GM18508 (cell line): ENCODE results near the gene RELT.

Source experiments
- ATAC-seq: cut with Tn5 transposase; IDR thresholded peaks from one replicate; pipeline ENCODE4 v1.9.1; 2021; ENCODE audit warnings: moderate number of reproducible peaks; ENCODE audit not compliant: insufficient read depth, unreplicated experiment

Gene RELT

GRCh38 chr11:73376160-73376802 lies at the start of gene RELT:
Gene RELT (plus strand): TSS chr11:73376399. CDS start chr11:73389137, 12,738 bp downstream.
- ATAC-seq, result peak; percentile 42

DNA sequence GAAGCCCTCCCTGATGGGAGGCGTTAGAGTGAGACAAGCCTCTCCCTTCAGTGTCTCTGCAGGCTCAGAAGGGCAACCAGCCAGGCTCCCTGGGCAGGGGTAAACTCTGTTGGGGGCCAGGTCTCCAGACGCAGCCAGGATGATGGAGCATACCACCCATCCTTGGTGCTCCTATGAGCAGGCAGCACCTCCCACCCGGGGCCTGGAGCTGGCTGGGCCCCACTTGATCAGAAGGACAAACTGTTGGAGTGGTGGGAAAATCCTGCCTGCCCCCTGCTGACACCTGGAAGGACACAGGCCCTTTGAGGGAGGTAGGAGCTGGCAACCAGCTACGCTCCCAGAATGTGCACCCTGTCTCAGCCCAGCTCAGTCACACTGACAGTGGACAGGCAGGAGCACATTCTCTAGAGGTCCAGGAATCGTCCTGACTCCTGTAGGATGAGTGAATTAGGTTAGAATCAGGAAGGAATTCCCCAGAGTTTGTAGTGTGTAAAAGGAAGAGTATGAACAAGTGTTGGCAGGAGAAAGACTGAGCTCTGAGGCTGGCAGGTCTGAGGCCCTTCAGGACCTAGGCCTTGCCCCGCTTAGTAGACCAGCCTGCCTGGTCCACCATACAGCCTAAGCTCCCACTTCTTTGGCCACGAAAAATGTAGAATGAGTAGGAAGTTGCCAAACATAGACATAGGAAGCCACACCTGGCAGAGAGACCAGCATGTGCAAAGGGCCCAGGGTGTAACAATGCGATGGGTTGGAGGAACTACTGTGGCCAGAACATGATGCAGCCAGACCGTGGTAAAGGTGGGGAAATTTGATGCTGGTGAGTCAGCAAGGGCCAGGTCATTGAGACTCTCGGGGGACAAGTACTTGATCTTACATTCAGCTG lies 49.0 kb upstream of the RELT start:
- ATAC-seq, result no peak

GRCh38 chr11:73327812-73328364 lies 48.3 kb upstream of the RELT start:
- no peak for ATAC-seq

DNA sequence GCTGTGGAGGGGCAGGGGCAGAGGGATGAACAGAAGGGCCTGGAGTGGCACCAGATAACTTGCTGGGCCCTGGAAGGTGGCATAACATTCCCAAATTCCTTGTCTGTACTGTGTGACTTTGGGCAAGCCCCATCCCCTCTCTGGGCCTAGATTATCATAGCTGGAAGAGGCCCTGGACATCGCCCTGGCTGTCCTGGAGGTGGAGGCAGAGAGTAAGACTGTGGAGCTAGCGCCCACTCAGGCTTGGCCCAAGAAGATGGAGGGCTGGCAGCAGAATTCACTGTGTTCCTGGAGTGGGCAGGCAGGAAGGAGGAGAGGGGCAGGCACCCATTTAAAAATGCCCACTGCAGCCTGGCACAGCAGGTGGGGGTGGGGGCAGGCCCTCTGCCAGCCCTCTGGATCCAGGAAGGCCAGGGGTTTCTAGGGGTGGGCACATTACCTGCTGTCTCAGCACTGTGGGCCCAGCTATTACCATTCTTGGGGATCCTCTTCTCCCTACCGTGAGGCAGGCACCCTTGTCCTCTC lies 45.6 kb upstream of the RELT start:
- no peak for ATAC-seq

- no peak for ATAC-seq
These were observed 44.9 kb upstream of the RELT start for GRCh38 chr11:73331138-73331916.

DNA sequence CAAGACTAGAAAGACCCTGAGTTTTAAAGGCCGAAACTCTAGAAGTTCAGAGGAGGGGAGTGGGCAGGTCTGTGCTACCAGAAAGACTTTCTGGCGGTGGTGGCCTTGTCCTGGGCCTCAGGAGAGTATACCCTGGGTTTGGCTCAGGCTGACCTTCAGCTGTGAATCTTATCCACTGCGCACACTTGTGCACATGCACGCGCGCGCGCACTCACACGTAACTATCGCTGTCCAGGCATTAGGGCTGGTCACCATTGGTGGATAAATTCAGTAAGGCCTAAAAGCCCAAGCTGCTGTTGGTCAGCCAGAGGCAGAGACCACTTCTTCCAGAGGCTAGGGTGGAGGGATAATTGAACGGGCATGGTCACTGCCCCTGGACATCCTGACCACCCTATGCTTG lies 43.0 kb upstream of the RELT start:
- no peak for ATAC-seq

DNA sequence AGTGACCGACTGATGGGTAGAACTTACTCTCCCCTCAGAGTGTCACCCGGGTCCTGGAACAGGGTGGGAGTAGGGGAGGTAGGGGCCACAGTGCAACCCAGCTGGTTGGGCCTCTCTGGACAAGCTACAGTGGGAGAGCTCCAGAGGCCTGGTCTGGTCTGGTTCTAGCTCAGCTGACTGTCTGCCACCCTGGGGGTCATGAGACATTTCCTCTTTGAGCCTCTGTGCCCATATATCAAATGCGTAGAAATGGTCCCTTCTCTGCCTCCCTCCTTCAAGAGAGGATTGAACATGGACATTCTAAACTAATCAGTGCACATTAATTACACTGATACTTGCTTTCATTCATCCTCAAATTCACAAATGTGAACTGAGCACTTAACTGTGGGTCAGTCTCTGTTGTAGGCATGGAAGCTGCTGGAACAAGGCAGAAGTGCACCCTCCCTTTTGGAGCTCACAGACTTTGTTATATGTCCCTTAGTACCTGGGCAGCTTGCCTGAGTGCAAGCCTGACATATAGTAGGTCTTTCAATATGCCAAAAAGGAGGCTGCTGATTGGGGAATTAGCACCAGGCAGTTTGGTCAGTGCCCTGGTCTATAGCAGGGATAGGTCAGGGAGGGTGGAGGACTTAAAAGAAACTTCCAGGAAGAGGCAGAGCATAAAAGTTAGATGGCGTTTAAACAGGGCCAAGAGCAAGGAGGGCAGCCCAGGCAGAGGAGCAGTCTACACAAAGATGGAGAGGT lies 42.4 kb upstream of the RELT start:
- ATAC-seq, result no peak

DNA sequence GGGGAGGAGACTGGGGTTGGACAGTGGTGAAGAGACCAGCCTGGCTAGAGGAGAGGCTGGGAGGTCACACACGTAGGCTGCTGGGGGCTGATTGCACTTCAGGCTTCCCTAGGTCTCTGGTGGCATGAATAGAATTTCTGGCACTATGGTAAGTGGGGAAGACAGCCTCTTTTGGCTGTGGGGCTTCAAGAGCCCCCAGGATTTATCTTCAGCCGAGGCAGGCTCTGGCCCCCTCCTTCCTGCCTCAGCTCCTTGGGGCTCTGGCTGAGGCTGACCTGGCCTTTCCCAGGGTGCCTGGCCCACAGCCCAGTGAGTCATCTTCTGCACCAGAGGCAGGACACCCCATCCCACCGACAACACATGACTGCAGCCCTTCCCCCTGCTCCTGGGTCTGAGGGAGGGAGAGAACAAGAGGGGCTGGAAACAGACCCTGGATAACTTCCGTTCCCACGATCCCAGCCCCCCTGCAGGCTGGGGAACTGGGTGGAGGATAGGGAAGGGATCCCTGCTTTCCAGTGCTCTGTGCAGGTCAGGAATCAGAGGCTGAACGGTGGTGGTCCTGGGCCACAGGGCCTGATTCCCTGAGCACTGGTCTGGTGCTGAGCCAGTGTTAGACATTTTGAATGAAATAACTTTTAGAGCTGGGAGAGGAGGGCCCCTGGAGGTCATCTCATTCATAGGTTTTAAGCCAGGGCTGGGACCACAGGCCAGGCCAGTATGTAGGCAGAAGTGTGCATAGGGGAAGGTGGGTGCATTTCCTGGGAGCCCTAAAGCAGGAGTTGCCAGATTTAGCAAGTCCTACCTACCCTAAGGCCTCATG lies 41.6 kb upstream of the RELT start:
- ATAC-seq, result no peak

- no peak for ATAC-seq
These were observed 40.8 kb upstream of the RELT start for GRCh38 chr11:73335204-73335923.

- ATAC-seq, result no peak
These were observed 38.4 kb upstream of the RELT start for GRCh38 chr11:73337846-73338245.

DNA sequence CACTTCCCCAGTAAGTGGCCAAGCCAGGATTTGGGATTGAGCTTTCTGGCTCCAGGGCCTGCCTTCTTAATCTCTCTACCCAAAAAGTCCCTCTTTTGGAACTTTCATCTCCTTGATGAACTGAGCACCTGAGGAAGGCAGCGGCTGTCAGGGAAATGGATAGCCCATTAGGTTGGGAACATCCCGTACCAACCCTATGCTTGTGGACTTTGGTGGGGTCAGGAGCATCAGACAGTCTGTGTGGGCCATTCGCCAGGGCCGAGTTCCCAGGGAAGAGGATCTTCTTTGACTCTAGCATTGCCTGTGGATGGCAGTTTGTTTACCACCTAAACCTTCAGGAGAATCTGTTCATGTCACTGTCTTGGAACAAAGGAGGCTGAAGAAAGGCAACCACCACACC lies 37.9 kb upstream of the RELT start:
- ATAC-seq, result no peak

DNA sequence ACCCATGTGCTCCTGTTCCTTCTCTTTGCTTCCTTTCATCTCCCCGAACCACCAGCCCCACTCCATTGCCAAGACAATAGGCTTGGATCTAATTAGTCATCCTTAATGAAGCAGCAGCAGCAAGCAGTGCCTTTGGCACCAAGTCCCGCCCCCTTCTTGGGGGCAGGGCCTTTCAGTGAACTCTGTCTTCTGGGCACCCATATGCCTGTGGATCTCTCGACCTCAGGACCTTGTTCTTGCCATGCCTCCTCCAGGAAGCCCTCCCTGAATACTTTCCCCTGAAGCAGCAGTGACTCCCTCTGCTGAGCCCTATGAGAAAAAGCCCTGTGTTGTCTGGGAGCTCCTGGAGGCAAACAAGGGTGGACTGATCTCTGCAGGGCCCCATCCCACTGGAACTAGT lies 36.0 kb upstream of the RELT start:
- no peak for ATAC-seq

DNA sequence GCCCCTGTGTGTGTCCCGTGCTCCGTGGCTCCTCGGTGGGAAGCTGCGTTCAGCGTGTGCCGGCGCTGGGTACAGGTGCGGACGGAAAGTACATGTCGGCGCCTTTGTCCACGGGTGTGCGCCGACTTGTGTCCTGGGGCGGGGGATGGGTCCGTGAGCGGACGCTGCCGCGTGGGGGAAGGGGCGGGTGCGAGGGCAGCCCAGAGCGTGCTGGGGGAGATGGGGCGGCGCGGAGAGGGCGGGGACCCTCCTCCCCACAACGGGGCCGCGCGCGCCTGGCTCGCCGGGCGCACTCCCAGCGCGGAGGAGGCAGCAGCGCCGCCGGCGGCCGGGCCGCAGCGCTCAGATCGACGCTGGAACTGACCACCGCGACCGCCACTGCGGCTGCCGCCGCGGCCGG lies 33.6 kb upstream of the RELT start:
- ATAC-seq, result no peak

DNA sequence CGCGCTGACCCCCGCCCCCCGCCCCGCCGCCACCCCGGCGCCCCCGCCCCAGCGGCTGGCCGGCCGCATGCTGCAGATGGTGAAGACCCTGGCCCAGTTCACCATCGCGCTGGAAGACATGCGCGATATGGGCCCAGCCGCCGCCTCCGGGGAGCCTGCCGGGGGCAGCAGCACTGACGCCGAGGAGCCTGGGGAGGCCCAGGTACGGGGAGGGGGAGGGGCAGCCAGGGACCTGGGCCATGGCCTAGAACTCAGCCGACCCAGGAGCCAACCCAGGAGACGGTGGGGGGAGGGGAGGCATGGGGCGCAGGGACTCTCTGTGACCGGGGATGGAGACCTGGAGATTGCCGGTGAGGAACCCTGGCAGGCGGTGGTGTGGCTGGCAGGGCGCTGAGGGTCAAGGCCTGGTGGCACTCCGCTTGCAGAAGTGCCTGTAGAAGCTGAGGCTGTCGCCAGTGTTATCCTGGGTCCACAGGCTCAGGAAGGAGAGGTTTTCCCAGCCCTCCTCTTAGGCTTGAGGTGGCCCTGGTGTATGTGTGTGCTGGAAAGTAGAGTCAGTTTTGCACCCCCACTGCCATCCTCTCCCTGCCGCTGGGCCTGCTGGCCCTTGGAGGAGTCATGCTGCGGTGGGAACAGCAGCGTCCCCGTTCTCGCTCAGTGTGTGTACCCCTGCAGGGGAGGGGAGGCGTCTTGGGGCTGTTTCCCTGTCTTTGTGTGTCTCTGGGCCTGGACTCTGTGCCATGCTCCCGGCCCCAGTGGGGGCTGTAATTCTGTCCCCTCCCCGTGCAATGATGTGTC lies 32.9 kb upstream of the RELT start:
- ATAC-seq, result no peak

DNA sequence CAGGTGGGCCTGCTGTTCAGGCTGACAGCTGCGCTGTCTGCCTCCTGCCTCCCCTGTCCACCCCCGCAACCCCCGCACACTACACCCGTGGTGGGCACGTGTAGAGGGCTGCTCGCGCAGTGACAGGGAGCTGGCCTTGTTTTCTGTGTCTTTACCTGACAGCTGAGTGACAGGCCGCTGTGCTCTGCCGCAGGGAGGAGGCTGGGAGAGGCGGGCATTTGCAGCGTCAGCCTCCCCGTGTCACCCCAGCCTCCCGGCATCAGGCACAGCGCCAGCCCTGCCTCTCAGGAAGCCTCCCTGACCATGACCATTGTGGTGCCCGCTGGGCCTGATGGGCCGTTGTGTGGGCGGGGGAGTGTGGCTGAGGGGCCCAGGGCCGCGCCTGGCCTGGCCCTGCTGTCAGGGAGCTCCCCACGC lies 32.0 kb upstream of the RELT start:
- ATAC-seq, result no peak

GRCh38 chr11:73345481-73346160 lies 30.6 kb upstream of the RELT start:
- no peak for ATAC-seq
